OCI-LY7 (cell line): Measurements from ENCODE around the gene ITLN1. TPM values are rescaled to one million over a fixed set of nuclear protein-coding genes. Genes with fewer than 3 reads are reported as not detected.
A peak's percentile ranks its signal among the peaks of the same experiment; 100 is the strongest.
"Not testable (repeated sequence)": the region's sequence is repeated elsewhere in the genome, so short reads cannot be mapped to it uniquely, and the experiment has no call there.

Source experiments
- BruUV-seq: library from RNA; stranded (reverse); fragments of 400-500 nt; replicated peaks from 2 replicates; lab custom pipeline; 2021; lab: Mats Ljungman, UMichigan
- CTCF ChIA-PET: fragments of 300-600 bp; sonication (Branson Sonifier 250); formaldehyde crosslinking; loops from one replicate; lab custom pipeline; 2022; ENCODE audit warnings: antibody characterized with exemption; ENCODE audit not compliant: unreplicated experiment; lab: Charles Lee
- POLR2A ChIA-PET: fragments of 300-600 bp; sonication (Branson Sonifier 250); formaldehyde crosslinking; loops from one replicate; lab custom pipeline; 2022; ENCODE audit warnings: antibody characterized with exemption; lab: Charles Lee
- DNase-seq: peaks from one replicate; pipeline ENCODE4 v3.0.0-alpha.2; 2015; ENCODE audit warnings: low spot score
- H2AFZ ChIP-seq: fragments of 200-600 bp; sonication (generic), shearing (Covaris generic); 2 replicates; pipeline ENCODE4 v1.6.1; 2014; ENCODE audit warnings: mild to moderate bottlenecking, antibody characterized with exemption, low read length, moderate library complexity
- H3K27ac ChIP-seq: fragments of 200-600 bp; sonication (generic); 2 replicates; pipeline ENCODE4 v1.5.1; 2014; ENCODE audit warnings: mixed run types, low read depth, mild to moderate bottlenecking, moderate library complexity, low read length, inconsistent platforms; ENCODE audit not compliant: poor library complexity, severe bottlenecking
- H3K36me3 ChIP-seq: fragments of 200-600 bp; sonication (generic); 2 replicates; pipeline ENCODE4 v1.6.1; 2014; ENCODE audit warnings: mild to moderate bottlenecking, antibody characterized with exemption, low read length, moderate library complexity, mixed read lengths; ENCODE audit not compliant: insufficient read depth
- H3K4me1 ChIP-seq: fragments of 200-600 bp; sonication (generic); 2 replicates; pipeline ENCODE4 v1.5.1; 2014; ENCODE audit warnings: mild to moderate bottlenecking, low read length; ENCODE audit not compliant: insufficient read depth, poor library complexity, severe bottlenecking
- H3K4me2 ChIP-seq: fragments of 200-600 bp; sonication (generic); 2 replicates; pipeline ENCODE4 v1.6.1; 2014; ENCODE audit warnings: mild to moderate bottlenecking, low read length
- H3K4me3 ChIP-seq: fragments of 200-600 bp; sonication (generic); 2 replicates; pipeline ENCODE4 v1.5.1; 2014; ENCODE audit warnings: mild to moderate bottlenecking, low read depth, low read length; ENCODE audit not compliant: poor library complexity, severe bottlenecking
- H3K79me2 ChIP-seq: fragments of 200-600 bp; sonication (generic); 2 replicates; pipeline ENCODE4 v1.6.1; 2016; ENCODE audit warnings: low read depth, mild to moderate bottlenecking, low read length, moderate library complexity, mixed read lengths; ENCODE audit not compliant: insufficient read depth
- H3K9me2 ChIP-seq: fragments of 200-600 bp; sonication (generic); 2 replicates; pipeline ENCODE4 v1.6.1; 2016; ENCODE audit warnings: mild to moderate bottlenecking, low read length, mixed read lengths; ENCODE audit not compliant: insufficient read depth
- H3K9me3 ChIP-seq: fragments of 200-600 bp; sonication (generic); 2 replicates; pipeline ENCODE4 v1.6.1; 2014; ENCODE audit warnings: mild to moderate bottlenecking, mixed run types, low read length, mixed read lengths
- H4K20me1 ChIP-seq: fragments of 200-600 bp; sonication (generic); 2 replicates; pipeline ENCODE4 v1.6.1; 2014; ENCODE audit warnings: mild to moderate bottlenecking, antibody characterized with exemption, low read length, moderate library complexity, mixed read lengths; ENCODE audit not compliant: insufficient read depth
- CTCF ChIP-seq: fragments of 200-600 bp; sonication (generic); conservative IDR thresholded peaks from 2 replicates; pipeline ENCODE4 v1.5.1; 2014; ENCODE audit warnings: mild to moderate bottlenecking, antibody characterized with exemption, low read length, moderate library complexity, mixed read lengths
- EZH2phosphoT487 ChIP-seq: fragments of 200-600 bp; sonication (generic); IDR thresholded peaks from 2 replicates; pipeline ENCODE4 v1.6.1; 2018; ENCODE audit warnings: low read depth, borderline replicate concordance, mild to moderate bottlenecking, mixed run types, antibody characterized with exemption, low read length, moderate library complexity, mixed read lengths
- intact Hi-C: fragments of 100-400 bp; cut with micrococcal nuclease; formaldehyde crosslinking; loops from one replicate; pipeline ENCODE4 v1.10.0; 2022; ENCODE audit not compliant: unreplicated experiment
- total RNA-seq, 2 experiments: library from RNA; depleted of rRNA in 1 of 2; stranded (reverse); fragments of >200 nt in 1 of 2; shearing (Covaris generic) in 1 of 2; gene quantifications; 2 replicates each; pipeline ENCODE4 v1.2.3, GENCODE V29; 2014 to 2022

ITLN1 gene
- total RNA-seq, 2 experiments from 2014 or later, result not detected

- no peaks in the 10 kb centered on the region for H3K79me2 ChIP-seq
- no peaks in the 10 kb centered on the region for H3K9me3 ChIP-seq
- no peaks in the 10 kb centered on the region for H3K4me1 ChIP-seq
- no peak overlapping the region for H3K27ac ChIP-seq
- DNase-seq, result peak; percentile 44
- no peak overlapping the region for H3K4me3 ChIP-seq
- no peaks in the 10 kb centered on the region for H3K36me3 ChIP-seq
- intact Hi-C loops, result no loop called here
- no peak overlapping the region for H3K4me2 ChIP-seq
- peak overlapping the region; percentile 87 for H2AFZ ChIP-seq
- H3K9me2 ChIP-seq, result no peaks in the 10 kb centered on the region
- no TSS peak for BruUV-seq
- TF ChIP-seq CTCF (peak; percentile 66), EZH2phosphoT487 (no peak)
- no peaks in the 10 kb centered on the region for H4K20me1 ChIP-seq
- POLR2A ChIA-PET, result interaction anchor here (1.1 kb wide), 1 partner anchor 9 kb away, joined by 3 read pairs; no protein-coding TSS in a partner anchor
- CTCF ChIA-PET, result no interaction called here
Observed at GRCh38 chr1:160884579-160884978, 401 bp downstream of the ITLN1 start.

GRCh38 chr1:160883581-160884513 lies 1.1 kb downstream of the ITLN1 start:
- Histone ChIP-seq H2AFZ (peak overlapping the region; percentile 87), H3K4me3 (no peak overlapping the region), H3K79me2 (no peaks in the 10 kb centered on the region), H3K9me2 (no peaks in the 10 kb centered on the region), H3K36me3 (no peaks in the 10 kb centered on the region), H3K4me1 (no peaks in the 10 kb centered on the region), H4K20me1 (no peaks in the 10 kb centered on the region), H3K27ac (no peak overlapping the region), H3K4me2 (no peak overlapping the region), H3K9me3 (no peaks in the 10 kb centered on the region)
- intact Hi-C loops, result no loop called here
- ChIA-PET CTCF (no interaction called here), POLR2A (interaction anchor here (0.6 to 1.1 kb wide), 4 partner anchors 10 to 662 kb away, joined by 3 to 4 read pairs (median 4); no protein-coding TSS in a partner anchor)
- no TSS peak for BruUV-seq
- TF ChIP-seq EZH2phosphoT487, result no peak
- TF ChIP-seq CTCF, result no peak
- DNase-seq, result no peak

GRCh38 chr1:160882582-160882981 lies 2.4 kb downstream of the ITLN1 start:
- DNase-seq, result no peak
- Histone ChIP-seq H3K9me3 (no peaks in the 10 kb centered on the region), H3K4me1 (no peaks in the 10 kb centered on the region), H3K27ac (no peak overlapping the region), H2AFZ (no peak overlapping the region), H3K79me2 (no peaks in the 10 kb centered on the region), H3K36me3 (no peaks in the 10 kb centered on the region), H3K4me3 (no peak overlapping the region), H4K20me1 (no peaks in the 10 kb centered on the region), H3K9me2 (no peaks in the 10 kb centered on the region), H3K4me2 (no peak overlapping the region)
- TF ChIP-seq EZH2phosphoT487 (no peak), CTCF (no peak)
- intact Hi-C loops, result no loop called here
- CTCF ChIA-PET, result no interaction called here
- BruUV-seq, result no TSS peak
- POLR2A ChIA-PET, result no interaction called here

- H3K27ac ChIP-seq, H3K9me2 ChIP-seq, H3K4me3 ChIP-seq, POLR2A ChIA-PET, H3K79me2 ChIP-seq, DNase-seq, BruUV-seq, H2AFZ ChIP-seq, H3K4me2 ChIP-seq, H3K9me3 ChIP-seq, H4K20me1 ChIP-seq, intact Hi-C loops, CTCF ChIA-PET, H3K4me1 ChIP-seq, H3K36me3 ChIP-seq: not testable (repeated sequence)
Observed at GRCh38 chr1:160881264-160881663, 3.7 kb downstream of the ITLN1 start.
